G401 (cell line): Measurements from ENCODE around the gene MAPK8IP1. TPM values are rescaled to one million over a fixed set of nuclear protein-coding genes. Genes with fewer than 3 reads are reported as not detected.
"Not testable (repeated sequence)": the region's sequence is repeated elsewhere in the genome, so short reads cannot be mapped to it uniquely, and the experiment has no call there.

Source experiments
- DNase-seq: peaks from one replicate; pipeline ENCODE4 v3.0.0-alpha.2; 2015; ENCODE audit warnings: low spot score
- in situ Hi-C: cut with HindIII; loops from 2 replicates; pipeline ENCODE4 v1.10.0; 2016; ENCODE audit warnings: low sequenced_read_pairs, mixed read lengths
- total RNA-seq: library from RNA; depleted of rRNA; stranded (reverse); fragments of >200 nt; shearing (Covaris generic); gene quantifications from 2 replicates; pipeline ENCODE4 v1.2.3, GENCODE V29; 2014; rRNA removed

MAPK8IP1 gene
- 32.5 and 38.5 TPM in 2 replicates for total RNA-seq

- in situ Hi-C loops: no loop called here
- peak; percentile 74 for DNase-seq
Observed at GRCh38 chr11:45885274-45885920, at the start of gene MAPK8IP1. Gene MAPK8IP1 (plus strand): TSS chr11:45885651. CDS start chr11:45885821, 170 bp downstream.

- in situ Hi-C loops: no loop called here
- no peak for DNase-seq
Observed at GRCh38 chr11:45839204-45839603, 46.2 kb upstream of the MAPK8IP1 start.

- DNase-seq, in situ Hi-C loops: not testable (repeated sequence)
Observed at GRCh38 chr11:45840251-45840650, 45.2 kb upstream of the MAPK8IP1 start.

GRCh38 chr11:45843158-45843924 lies 42.1 kb upstream of the MAPK8IP1 start:
- in situ Hi-C loops: no loop called here
- DNase-seq: peak; percentile 89

GRCh38 chr11:45844822-45845578 lies 40.5 kb upstream of the MAPK8IP1 start:
- in situ Hi-C loops: no loop called here
- DNase-seq: no peak

GRCh38 chr11:45846174-45846675 lies 39.2 kb upstream of the MAPK8IP1 start:
- DNase-seq: no peak
- in situ Hi-C loops: no loop called here

- peak; percentile 99 for DNase-seq
- in situ Hi-C loops: no loop called here
Observed at GRCh38 chr11:45846974-45847910, 38.2 kb upstream of the MAPK8IP1 start, which contains the start of gene CRY2. Gene CRY2 (plus strand): TSS chr11:45847475. CDS start chr11:45847491, 16 bp downstream.

GRCh38 chr11:45847911-45848316 lies 37.5 kb upstream of the MAPK8IP1 start:
- in situ Hi-C loops: no loop called here
- DNase-seq: peak; percentile 56

GRCh38 chr11:45848654-45849081 lies 36.8 kb upstream of the MAPK8IP1 start:
- no peak for DNase-seq
- in situ Hi-C loops: no loop called here

GRCh38 chr11:45850446-45850845 lies 35.0 kb upstream of the MAPK8IP1 start:
- in situ Hi-C loops: loop anchor here (25.0 kb wide), 1 partner anchor 362 kb away; no protein-coding TSS in a partner anchor
- DNase-seq: no peak

GRCh38 chr11:45851228-45851627 lies 34.2 kb upstream of the MAPK8IP1 start:
- no peak for DNase-seq
- in situ Hi-C loops: loop anchor here (25.0 kb wide), 1 partner anchor 361 kb away; no protein-coding TSS in a partner anchor

- in situ Hi-C loops: loop anchor here (25.0 kb wide), 1 partner anchor 360 kb away; no protein-coding TSS in a partner anchor
Observed at GRCh38 chr11:45852018-45852711, 33.3 kb upstream of the MAPK8IP1 start.

GRCh38 chr11:45852712-45853101 lies 32.7 kb upstream of the MAPK8IP1 start:
- DNase-seq: no peak
- in situ Hi-C loops: loop anchor here (25.0 kb wide), 1 partner anchor 360 kb away; no protein-coding TSS in a partner anchor

More at GRCh38 chr11:45852018-45852711, 33.3 kb upstream of the MAPK8IP1 start:
- peak; percentile 79 for DNase-seq

- DNase-seq: peak; percentile 58
- in situ Hi-C loops: loop anchor here (25.0 kb wide), 1 partner anchor 359 kb away; no protein-coding TSS in a partner anchor
Observed at GRCh38 chr11:45853332-45854219, 31.9 kb upstream of the MAPK8IP1 start.

GRCh38 chr11:45855308-45855707 lies 30.1 kb upstream of the MAPK8IP1 start:
- no peak for DNase-seq
- in situ Hi-C loops: loop anchor here (25.0 kb wide), 1 partner anchor 357 kb away; no protein-coding TSS in a partner anchor

- in situ Hi-C loops: loop anchor here (25.0 kb wide), 1 partner anchor 356 kb away; no protein-coding TSS in a partner anchor
- DNase-seq: no peak
Observed at GRCh38 chr11:45856044-45856468, 29.4 kb upstream of the MAPK8IP1 start.
